ENCODE measurements around the gene ZNF37A.

DNA sequence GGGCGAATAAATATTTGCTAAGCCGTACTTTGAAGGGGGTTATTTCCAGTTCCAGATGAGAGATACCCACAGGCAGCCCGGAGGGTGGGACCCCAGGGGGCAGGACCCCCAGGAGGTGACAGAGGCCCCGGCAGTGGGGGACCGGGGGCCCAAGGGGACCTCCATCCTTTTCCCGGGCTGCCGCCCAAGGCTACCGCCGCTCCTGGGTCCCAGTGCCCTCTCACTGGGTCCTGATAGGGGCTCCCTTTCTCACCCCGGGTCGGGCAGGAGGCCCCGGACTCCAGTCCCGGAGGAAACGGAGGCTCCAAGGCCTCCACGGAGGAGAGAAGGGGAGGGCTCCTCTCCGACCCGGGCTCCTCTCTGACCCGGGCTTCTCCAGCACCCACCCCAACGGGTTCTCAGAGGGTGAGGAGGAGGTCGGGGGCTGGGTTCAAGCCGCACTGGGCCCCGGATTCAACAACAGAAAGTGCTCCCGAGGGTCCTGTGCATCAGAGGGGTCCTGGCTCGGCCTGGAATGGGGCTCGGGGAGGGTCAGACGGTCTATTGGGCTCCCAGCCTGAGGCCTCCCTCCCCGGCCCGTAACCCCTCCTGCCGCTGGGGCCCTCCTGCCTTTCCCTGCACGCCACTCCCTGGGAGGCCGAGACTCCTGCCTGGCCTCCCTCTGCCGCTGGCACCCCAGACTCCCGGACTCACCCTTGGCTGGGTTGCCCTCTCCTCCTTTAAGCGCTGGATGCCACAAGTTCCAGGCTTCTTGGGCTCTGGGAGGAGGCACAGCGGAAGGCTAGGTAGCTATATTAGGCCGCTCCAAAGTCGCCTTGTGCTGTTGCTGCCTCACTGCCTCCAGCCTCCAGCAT lies 62.5 kb downstream of the ZNF37A start:
- TF ChIP-seq EZH2 (IDR thresholded peaks at IDR 0.05; ENCODE audit: insufficient read depth, poor library complexity, severe bottlenecking) = no peak
- TF ChIP-seq EZH2phosphoT487 (IDR thresholded peaks at IDR 0.05; ENCODE audit: insufficient read depth, low read depth) = no peak

Data from GM23248 (cell line).